ENCODE measurements around the gene SSU72.

SSU72 gene

DNA sequence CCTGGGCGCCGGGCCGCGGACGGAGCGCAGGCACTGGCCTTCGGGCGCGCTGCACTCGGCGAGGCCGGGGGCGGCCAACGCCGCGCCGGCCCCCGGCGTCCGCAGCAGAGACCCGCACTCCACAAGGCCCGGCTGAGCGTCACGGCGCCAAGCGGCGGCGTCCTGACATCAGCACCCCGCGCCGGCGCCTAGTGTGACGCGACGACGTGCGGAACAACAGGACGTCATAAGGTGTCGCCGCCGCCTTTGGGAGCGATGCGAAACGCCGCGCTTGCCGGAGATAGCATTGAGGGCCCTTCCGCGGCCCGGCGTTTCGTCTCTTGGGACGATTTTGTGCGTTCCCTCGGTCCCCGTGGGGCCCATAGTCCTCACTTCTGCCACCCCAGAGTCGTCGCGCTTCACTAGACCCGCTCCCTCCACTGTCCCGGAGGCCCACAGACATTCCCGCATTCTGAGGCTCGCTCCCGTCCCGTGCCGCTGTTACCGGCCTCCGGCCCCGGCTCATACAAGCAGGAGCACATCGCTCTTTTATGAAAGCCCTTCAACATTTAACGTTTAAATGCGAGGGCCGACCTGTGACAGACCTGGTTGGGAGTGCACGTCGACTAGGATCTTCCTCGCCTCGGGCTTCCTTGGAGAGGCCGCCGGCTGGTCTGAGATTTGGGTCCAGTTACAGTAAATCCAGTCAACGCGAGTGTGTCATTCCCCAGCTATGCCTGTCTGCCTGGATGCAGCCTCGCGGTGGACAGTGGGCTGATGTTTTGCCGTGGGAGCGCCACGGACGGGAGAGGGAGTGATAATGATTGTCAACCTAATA, at the start of gene SSU72:
Gene SSU72, minus strand, starts transcription at position 143 of the 817 bp plus-strand sequence. CDS start 306 bp downstream, outside the sequence.
- H3K4me3 ChIP-seq (ENCODE audit: low read depth, low read length) = peak within 1 kb of the TSS; percentile 98

GRCh38 chr1:1623631-1624442, 49.2 kb upstream of the SSU72 start:
- no peak for DNase-seq (ENCODE audit: low read depth)
- H3K4me3 ChIP-seq (ENCODE audit: low read depth, low read length) = no peak overlapping the region

More for the DNA sequence above, at the start of gene SSU72:
- peak; percentile 74 for DNase-seq (ENCODE audit: low read depth)

GRCh38 chr1:1623181-1623630, 48.5 kb upstream of the SSU72 start:
- no peak overlapping the region for H3K4me3 ChIP-seq (ENCODE audit: low read depth, low read length)
- no peak for DNase-seq (ENCODE audit: low read depth)

DNA sequence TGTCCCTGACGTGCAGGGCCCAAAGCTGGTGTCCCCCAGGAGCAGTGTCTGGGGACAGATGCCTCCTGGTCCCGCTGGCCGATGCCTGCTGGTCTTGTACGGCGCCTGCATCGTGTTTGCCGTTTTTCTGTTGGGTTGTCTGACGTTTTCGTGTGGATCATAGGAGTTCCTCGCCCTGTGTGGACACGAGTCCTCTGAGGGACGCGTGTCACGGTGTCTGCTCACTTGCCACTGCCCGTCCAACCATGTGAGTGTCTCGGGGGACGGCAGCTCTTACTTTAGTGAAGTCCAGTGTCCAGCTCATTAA, 48.1 kb upstream of the SSU72 start:
- no peak overlapping the region for H3K4me3 ChIP-seq (ENCODE audit: low read depth, low read length)
- no peak for DNase-seq (ENCODE audit: low read depth)

DNA sequence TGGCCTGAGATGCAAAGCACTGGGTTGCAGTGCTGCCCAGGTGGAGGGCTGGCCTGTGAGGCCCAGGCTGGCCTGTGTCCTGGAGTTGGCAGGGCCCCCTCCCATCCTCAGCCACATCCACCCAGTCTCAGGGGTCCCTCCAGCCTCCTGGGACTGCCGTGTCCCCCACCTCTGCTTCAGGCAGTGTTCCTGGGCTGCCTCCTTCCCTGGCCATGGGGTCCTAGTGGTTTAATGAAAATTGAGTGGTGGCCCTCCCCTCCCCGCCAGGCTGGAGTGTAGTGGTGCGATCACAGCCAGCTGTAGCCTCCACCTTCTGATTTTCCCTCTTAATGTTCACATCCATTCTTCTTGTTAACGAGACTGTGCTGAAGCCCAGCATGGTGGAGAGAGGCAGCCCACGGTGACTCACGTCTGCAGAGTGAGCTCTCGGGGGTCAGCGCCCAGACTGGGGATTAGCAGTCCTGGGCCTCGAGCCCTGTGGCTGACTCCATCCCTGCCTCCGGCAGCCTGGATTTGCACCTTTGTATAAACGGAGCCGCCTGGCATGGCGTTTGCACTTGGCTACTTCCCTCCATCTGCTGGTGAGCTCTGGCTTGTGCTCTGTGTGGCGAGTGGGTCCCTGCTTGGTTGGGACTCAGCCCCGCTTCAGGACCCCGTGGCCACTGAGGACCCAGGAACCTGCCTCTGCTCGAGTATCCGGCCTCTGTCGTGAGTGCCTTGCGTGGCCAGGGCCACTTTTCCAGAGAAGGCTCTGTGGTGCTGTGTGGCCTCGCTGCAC, 47.5 kb upstream of the SSU72 start:
- no peak overlapping the region for H3K4me3 ChIP-seq (ENCODE audit: low read depth, low read length)
- DNase-seq (ENCODE audit: low read depth) = peak; percentile 32

GRCh38 chr1:1621173-1622009, 46.7 kb upstream of the SSU72 start:
- no peak for DNase-seq (ENCODE audit: low read depth)
- H3K4me3 ChIP-seq (ENCODE audit: low read depth, low read length) = no peak overlapping the region

GRCh38 chr1:1620433-1621139, 45.9 kb upstream of the SSU72 start:
- no peak overlapping the region for H3K4me3 ChIP-seq (ENCODE audit: low read depth, low read length)
- no peak for DNase-seq (ENCODE audit: low read depth)

GRCh38 chr1:1619917-1620361, 45.3 kb upstream of the SSU72 start:
- no peak overlapping the region for H3K4me3 ChIP-seq (ENCODE audit: low read depth, low read length)
- no peak for DNase-seq (ENCODE audit: low read depth)

DNA sequence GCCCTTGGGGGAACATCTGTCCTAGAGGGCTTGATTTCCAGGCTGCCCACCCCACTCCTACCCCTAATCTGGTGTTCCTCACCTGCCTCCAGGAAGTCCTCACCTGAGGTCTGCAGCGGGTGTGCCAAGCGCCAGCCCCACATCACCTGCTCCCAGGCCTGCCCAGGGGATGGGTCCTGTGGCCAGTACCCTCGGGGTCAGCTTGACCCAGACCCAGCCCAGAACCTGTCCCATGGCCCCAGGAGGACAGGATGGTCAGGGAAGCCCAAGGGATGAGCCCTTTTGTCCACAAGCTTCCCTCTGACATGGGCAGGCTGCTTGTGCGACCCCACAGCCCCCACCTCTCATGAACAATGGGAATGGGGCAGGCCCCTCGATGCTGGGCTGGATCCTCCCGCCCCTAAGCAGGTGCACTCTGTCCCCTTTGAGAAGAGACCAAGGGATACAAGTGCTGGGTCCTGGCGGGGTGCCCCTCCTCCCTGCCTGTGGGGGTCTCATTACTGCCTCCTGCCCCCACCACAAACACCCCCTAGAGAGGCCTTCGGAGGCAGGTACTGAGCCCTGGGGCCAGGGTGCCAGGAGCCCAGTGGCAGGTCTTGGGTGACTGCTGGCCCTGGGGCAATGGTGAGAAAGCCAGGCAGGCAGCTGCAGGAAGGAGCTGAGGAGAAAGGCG, 43.9 kb upstream of the SSU72 start:
- DNase-seq (ENCODE audit: low read depth) = no peak

DNA sequence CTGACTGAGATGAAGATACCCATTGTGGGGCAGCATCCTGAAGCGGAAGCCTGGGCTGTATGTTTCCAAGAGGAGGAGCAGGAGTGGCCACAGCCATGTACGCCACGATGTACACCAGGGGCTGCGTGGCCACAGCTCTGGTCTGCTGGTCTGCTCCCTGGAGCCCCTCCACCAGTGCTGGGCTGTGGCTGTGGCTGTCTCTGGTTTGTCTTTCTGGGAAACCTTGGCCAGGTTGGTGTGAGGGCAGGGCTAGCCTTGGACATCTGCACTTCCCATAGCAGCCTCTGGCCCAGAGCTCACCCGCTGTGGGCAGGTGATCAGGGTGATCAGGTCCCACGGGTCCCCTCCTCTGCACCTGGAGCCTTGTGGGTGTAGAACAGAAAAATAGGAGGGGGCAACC, 43.3 kb upstream of the SSU72 start:
- H3K4me3 ChIP-seq (ENCODE audit: low read depth, low read length) = no peak overlapping the region
- no peak for DNase-seq (ENCODE audit: low read depth)

More for the DNA sequence above, 43.9 kb upstream of the SSU72 start:
- no peak overlapping the region for H3K4me3 ChIP-seq (ENCODE audit: low read depth, low read length)

- DNase-seq (ENCODE audit: low read depth) = no peak
- H3K4me3 ChIP-seq (ENCODE audit: low read depth, low read length) = no peak overlapping the region
Measured at GRCh38 chr1:1617516-1617915, 42.9 kb upstream of the SSU72 start.

DNA sequence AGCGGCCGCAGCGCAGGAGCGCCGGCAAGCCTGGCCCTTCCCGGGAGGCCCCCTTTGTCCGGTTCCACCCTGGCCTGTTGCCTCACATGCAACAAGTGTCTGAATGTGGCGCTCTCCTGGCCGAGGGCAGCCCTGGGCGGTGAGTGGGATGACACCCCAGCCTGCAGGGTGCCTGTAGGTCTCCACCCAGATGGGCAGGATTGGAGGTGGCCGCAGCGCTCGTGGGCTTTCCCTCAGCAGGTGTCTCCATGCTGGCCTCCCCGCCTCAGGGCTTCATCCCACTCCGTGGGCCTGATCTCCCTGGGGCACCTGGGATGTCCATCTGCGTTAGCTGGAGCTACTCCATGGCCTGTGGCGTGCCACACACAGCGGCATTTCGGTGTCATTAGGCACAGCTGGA, 42.2 kb upstream of the SSU72 start:
- peak overlapping the region; percentile 90 for H3K4me3 ChIP-seq (ENCODE audit: low read depth, low read length)
- no peak for DNase-seq (ENCODE audit: low read depth)

DNA sequence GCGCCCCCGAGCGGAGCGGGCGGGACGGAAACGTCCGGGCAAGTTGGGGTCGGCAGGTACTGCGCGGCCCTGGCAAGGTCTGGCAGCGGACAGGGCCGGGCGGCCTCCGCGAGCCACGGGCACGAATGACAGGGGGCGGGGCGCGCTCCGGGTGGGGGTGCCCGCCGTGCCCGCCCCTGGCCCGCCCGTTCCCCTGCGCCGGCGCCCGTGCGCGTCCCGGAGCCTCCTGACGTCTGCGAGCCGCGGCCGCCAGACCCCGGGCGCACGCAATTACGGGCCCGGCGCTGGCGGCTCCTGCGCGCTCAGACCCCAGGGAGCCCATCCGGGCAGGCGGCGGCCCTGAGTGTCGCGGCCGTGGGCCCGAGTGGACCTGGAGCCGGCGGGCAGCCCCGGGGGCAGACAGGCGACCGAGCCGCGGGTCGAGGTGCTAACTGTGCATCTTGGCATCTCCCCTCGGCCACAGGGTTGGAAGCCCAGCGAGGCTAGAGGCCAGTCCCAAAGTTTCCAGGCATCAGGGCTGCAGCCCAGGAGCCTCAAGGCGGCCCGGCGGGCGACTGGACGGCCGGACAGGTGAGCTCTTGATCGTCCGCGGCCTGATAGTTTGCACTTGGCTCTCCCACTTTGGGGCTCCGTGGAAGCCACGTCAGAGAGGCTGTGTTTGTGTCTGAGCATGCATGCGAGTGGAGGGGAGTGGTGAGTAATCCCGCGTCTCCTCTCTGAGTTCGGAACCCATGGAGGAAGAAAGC, 41.6 kb upstream of the SSU72 start:
- H3K4me3 ChIP-seq (ENCODE audit: low read depth, low read length) = peak overlapping the region; percentile 90
- DNase-seq (ENCODE audit: low read depth) = no peak

- DNase-seq (ENCODE audit: low read depth) = peak; percentile 81
- H3K4me3 ChIP-seq (ENCODE audit: low read depth, low read length) = peak within 1 kb of the TSS; percentile 90
Measured at GRCh38 chr1:1615256-1616044, 40.8 kb upstream of the SSU72 start, which contains the start of gene MIB2. Gene MIB2 (plus strand): TSS chr1:1615500. CDS start chr1:1623453, 7,953 bp downstream.

DNA sequence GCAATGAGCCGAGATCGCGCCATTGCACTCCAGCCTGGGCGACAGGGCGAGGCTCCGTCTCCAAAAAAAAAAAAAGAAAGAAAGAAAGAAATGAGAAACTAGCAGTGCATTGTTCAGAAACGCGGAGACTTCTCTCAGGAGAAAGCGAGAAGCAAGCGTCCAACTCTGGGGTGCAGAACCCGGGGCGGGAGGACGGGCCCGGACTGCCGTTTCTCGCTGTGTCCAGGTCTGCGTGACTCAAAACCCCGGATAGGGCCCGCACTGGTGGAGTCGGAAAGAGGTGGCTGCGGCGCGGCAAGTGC, 40.2 kb upstream of the SSU72 start:
- H3K4me3 ChIP-seq (ENCODE audit: low read depth, low read length) = peak overlapping the region; percentile 90
- no peak for DNase-seq (ENCODE audit: low read depth)

GRCh38 chr1:1614204-1614953, 39.7 kb upstream of the SSU72 start:
- peak; percentile 56 for DNase-seq (ENCODE audit: low read depth)
- H3K4me3 ChIP-seq (ENCODE audit: low read depth, low read length) = peak overlapping the region; percentile 90
